Smooth muscle cell (in vitro differentiated cells): ENCODE measurements around the gene PRR11. TPM values are rescaled to one million over a fixed set of nuclear protein-coding genes. Genes with fewer than 3 reads are reported as not detected.

Experiments
- DNase-seq: peaks from one replicate; lab custom pipeline; 2025; ENCODE audit not compliant: unreplicated experiment; lab: John Stamatoyannopoulos, UW
- H2AFZ ChIP-seq: fragments of 200-600 bp; sonication (generic); 2 replicates; pipeline ENCODE4 v1.6.0; 2016; ENCODE audit warnings: antibody characterized with exemption, low read depth, mild to moderate bottlenecking
- H3F3A ChIP-seq: fragments of 200-600 bp; sonication (generic); 2 replicates; pipeline ENCODE4 v1.6.0; 2017; ENCODE audit warnings: antibody characterized with exemption, low read depth
- H3K27ac ChIP-seq: fragments of 200-600 bp; sonication (generic); 2 replicates; pipeline ENCODE4 v1.5.1; 2016; ENCODE audit warnings: low read depth, mild to moderate bottlenecking
- H3K27me3 ChIP-seq: fragments of 200-600 bp; sonication (generic); 2 replicates; pipeline ENCODE4 v1.6.1; 2016; ENCODE audit warnings: low read depth, mild to moderate bottlenecking
- H3K36me3 ChIP-seq: fragments of 200-600 bp; sonication (generic); 2 replicates; pipeline ENCODE4 v1.5.1; 2016; ENCODE audit warnings: low read depth
- H3K4me1 ChIP-seq: fragments of 200-600 bp; sonication (generic); 2 replicates; pipeline ENCODE4 v1.5.1; 2016; ENCODE audit warnings: low read depth
- H3K4me2 ChIP-seq: fragments of 200-600 bp; sonication (generic); 2 replicates; pipeline ENCODE4 v1.6.0; 2016; ENCODE audit warnings: mild to moderate bottlenecking
- H3K4me3 ChIP-seq: fragments of 200-600 bp; sonication (generic); 2 replicates; pipeline ENCODE4 v1.5.1; 2016; ENCODE audit warnings: mild to moderate bottlenecking
- H3K79me2 ChIP-seq: fragments of 200-600 bp; sonication (generic); 2 replicates; pipeline ENCODE4 v1.6.0; 2016; ENCODE audit warnings: low read depth, mild to moderate bottlenecking
- H3K9ac ChIP-seq: fragments of 200-600 bp; sonication (generic); 2 replicates; pipeline ENCODE4 v1.6.0; 2016; ENCODE audit warnings: low read depth
- H3K9me3 ChIP-seq: fragments of 200-600 bp; sonication (generic); replicated peaks from 2 replicates; pipeline ENCODE4 v1.5.1; 2016; ENCODE audit warnings: low read depth
- H4K20me1 ChIP-seq: fragments of 200-600 bp; sonication (generic); 2 replicates; pipeline ENCODE4 v1.6.0; 2016; ENCODE audit warnings: low read depth
- WGBS: methylation state at CpG from one replicate; pipeline ENCODE4 v1.1.7; 2016; ENCODE audit warnings: low lambda C conversion rate; 5-methylcytosine and 5-hydroxymethylcytosine counted together
- polyA plus RNA-seq: library from polyadenylated mRNA; unstranded; fragments of >200 nt; fragmentation: Nextera tagmentation; extraction: Ambion mirVana; gene quantifications from 2 replicates; pipeline ENCODE4 v1.2.1, GENCODE V29; 2016
- total RNA-seq: library from RNA; depleted of rRNA; stranded (reverse); fragments of >200 nt; gene quantifications from 2 replicates; pipeline ENCODE4 v1.2.3, GENCODE V29; 2014
- TF ChIP-seq, protein P1 (sequence below): fragments of 200-600 bp; sonication (generic); IDR thresholded peaks from 2 replicates; pipeline ENCODE4 v1.5.1; 2017; ENCODE audit warnings: borderline replicate concordance, mild to moderate bottlenecking, antibody characterized with exemption; ENCODE audit not compliant: insufficient read depth, poor library complexity, severe bottlenecking

Gene PRR11
- total and polyA plus RNA-seq, 2 experiments from 2014 or later: 4.2 to 7.9 TPM

DNA sequence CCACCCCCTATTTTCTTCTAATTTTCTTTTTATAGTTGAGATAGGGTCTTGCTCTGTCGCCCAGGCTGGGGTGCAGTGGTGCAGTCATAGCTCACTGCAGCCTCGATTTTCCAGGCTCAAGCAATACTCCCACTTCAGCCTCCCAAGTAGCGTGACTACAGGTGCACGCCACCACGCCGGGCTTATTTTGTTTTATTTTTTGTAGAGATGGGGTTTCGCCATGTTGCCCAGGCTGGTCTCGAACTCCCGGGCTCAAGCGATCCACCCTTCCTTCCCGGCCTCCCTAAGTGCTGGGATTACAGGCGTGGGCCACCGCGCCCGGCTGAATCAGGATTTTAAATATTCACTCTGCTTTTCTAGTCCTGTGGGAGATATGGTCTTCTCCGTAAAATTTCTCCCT lies 63.8 kb downstream of the PRR11 start:
- H2AFZ ChIP-seq: peak overlapping the region; percentile 84
- H3K4me1 ChIP-seq: peaks cover 5% of the 10 kb centered on the region
- H3K36me3 ChIP-seq: no peaks in the 10 kb centered on the region
- 95% methylated on average over 16 of the region's 16 CpGs for WGBS
- no peaks in the 10 kb centered on the region for H3K79me2 ChIP-seq
- H3K9ac ChIP-seq: no peak overlapping the region
- no peaks in the 10 kb centered on the region for H4K20me1 ChIP-seq
- TF ChIP-seq, protein P1, sequence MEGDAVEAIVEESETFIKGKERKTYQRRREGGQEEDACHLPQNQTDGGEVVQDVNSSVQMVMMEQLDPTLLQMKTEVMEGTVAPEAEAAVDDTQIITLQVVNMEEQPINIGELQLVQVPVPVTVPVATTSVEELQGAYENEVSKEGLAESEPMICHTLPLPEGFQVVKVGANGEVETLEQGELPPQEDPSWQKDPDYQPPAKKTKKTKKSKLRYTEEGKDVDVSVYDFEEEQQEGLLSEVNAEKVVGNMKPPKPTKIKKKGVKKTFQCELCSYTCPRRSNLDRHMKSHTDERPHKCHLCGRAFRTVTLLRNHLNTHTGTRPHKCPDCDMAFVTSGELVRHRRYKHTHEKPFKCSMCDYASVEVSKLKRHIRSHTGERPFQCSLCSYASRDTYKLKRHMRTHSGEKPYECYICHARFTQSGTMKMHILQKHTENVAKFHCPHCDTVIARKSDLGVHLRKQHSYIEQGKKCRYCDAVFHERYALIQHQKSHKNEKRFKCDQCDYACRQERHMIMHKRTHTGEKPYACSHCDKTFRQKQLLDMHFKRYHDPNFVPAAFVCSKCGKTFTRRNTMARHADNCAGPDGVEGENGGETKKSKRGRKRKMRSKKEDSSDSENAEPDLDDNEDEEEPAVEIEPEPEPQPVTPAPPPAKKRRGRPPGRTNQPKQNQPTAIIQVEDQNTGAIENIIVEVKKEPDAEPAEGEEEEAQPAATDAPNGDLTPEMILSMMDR: no peak
- H3F3A ChIP-seq: no peaks in the 10 kb centered on the region
- no peak overlapping the region for H3K27ac ChIP-seq
- DNase-seq: no peak
- H3K4me3 ChIP-seq: no peak overlapping the region
- no peaks in the 10 kb centered on the region for H3K9me3 ChIP-seq
- no peaks in the 10 kb centered on the region for H3K27me3 ChIP-seq
- H3K4me2 ChIP-seq: no peak overlapping the region

DNA sequence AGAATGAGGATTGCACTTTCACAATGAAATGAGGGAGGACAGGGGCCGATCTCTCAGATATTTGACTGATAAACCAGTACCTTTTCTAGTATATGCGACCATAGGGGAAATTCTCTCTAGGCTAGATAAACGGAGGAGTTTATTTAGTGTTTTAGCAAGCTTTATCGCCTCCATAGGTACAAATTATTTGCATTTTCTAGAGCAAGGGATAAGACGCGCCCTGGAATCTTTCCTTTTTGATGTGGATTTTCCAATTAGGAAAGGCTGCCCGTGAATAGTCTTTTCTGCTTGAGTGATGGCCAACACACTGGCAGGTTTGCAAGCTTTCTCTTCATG lies 64.4 kb downstream of the PRR11 start:
- no peak overlapping the region for H3K27ac ChIP-seq
- H3K79me2 ChIP-seq: no peaks in the 10 kb centered on the region
- H3K4me1 ChIP-seq: peaks cover 5% of the 10 kb centered on the region
- TF ChIP-seq, protein P1: no peak
- peak overlapping the region; percentile 92 for H3K4me2 ChIP-seq
- no peaks in the 10 kb centered on the region for H3K9me3 ChIP-seq
- H3K4me3 ChIP-seq: peak overlapping the region; percentile 67
- no peak for DNase-seq
- 43% methylated on average over 7 of the region's 7 CpGs for WGBS
- H3F3A ChIP-seq: no peaks in the 10 kb centered on the region
- H3K36me3 ChIP-seq: no peaks in the 10 kb centered on the region
- H3K27me3 ChIP-seq: no peaks in the 10 kb centered on the region
- H4K20me1 ChIP-seq: no peaks in the 10 kb centered on the region
- H3K9ac ChIP-seq: no peak overlapping the region
- peak overlapping the region; percentile 84 for H2AFZ ChIP-seq

DNA sequence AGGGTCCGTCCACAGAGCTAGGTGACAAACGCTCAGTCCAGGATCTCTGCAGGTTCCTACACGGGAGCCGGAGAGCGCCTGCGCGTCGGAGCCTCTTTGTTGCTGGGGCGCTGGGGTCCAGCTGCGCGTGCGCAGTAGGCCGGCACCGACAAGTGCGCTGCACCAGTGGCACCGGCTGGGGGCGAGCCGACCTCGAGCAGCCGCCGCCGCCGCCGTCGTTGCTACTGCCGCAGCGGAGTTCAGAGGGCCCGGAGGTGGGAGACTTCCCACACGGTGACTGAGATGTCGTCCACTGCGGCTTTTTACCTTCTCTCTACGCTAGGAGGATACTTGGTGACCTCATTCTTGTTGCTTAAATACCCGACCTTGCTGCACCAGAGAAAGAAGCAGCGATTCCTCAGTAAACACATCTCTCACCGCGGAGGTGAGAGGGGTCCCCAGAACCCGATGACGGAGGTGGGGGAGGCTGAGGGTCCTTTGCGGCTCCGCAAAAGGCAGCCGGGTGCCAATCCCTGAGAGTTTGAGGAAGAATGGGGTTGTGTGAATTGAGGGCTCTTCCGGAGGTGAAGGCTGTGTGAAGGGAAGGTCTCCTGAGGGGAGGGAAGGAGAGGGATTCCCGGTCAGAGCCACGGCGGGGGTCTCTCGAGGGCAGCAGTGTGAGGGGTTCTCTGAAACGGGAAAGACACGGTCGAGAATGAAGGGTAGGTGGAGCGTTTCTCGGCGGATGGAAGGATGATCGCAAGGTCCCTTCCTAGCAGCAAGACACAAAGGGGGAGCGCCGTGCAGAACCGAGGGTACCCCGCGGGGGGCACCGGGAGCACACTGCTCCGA lies 65.0 kb downstream of the PRR11 start, which contains the start of gene GDPD1:
Gene GDPD1 (plus strand): TSS at position 184 of the 831 bp plus-strand sequence. CDS start 99 bp downstream, at position 283.
- peak within 1 kb of the TSS; percentile 67 for H3K4me3 ChIP-seq
- no peaks in the 10 kb centered on the region for H4K20me1 ChIP-seq
- DNase-seq: peak; percentile 79
- H2AFZ ChIP-seq: peak within 1 kb of the TSS; percentile 99
- no peaks in the 10 kb centered on the region for H3K79me2 ChIP-seq
- no peaks in the 10 kb centered on the region for H3K9me3 ChIP-seq
- no peaks in the 10 kb centered on the region for H3K36me3 ChIP-seq
- H3K27me3 ChIP-seq: no peaks in the 10 kb centered on the region
- H3F3A ChIP-seq: no peaks in the 10 kb centered on the region
- peaks cover 5% of the 10 kb centered on the region for H3K4me1 ChIP-seq
- peak within 1 kb of the TSS; percentile 92 for H3K4me2 ChIP-seq
- WGBS: under 1% methylated on average over 60 of the region's 60 CpGs
- TF ChIP-seq, protein P1: peak; percentile 38
- H3K9ac ChIP-seq: peak within 1 kb of the TSS; percentile 39
- no peak within 1 kb of the TSS for H3K27ac ChIP-seq
